Kasumi-1 (cell line): ENCODE measurements around the gene BRSK2.
"Not testable (repeated sequence)": the region's sequence is repeated elsewhere in the genome, so short reads cannot be mapped to it uniquely, and the experiment has no call there.

Experiments
- DNase-seq, 2 experiments: peaks; one replicate each; lab custom pipeline; 2025; lab: John Stamatoyannopoulos, UW

BRSK2 gene

GRCh38 chr11:1354125-1354938 is 35.4 kb upstream of the BRSK2 start:
- DNase-seq, result no peak

GRCh38 chr11:1356007-1356435 is 33.7 kb upstream of the BRSK2 start:
- no peak for DNase-seq

- no peak for DNase-seq
Measured at GRCh38 chr11:1356478-1356960, 33.2 kb upstream of the BRSK2 start.

- DNase-seq, result no peak
Measured at GRCh38 chr11:1358286-1358685, 31.4 kb upstream of the BRSK2 start.

- DNase-seq, result not testable (repeated sequence)
Measured at GRCh38 chr11:1358931-1359330, 30.8 kb upstream of the BRSK2 start.

- DNase-seq, result no peak
Measured at GRCh38 chr11:1359556-1359955, 30.2 kb upstream of the BRSK2 start.

GRCh38 chr11:1360181-1360834 is 29.4 kb upstream of the BRSK2 start:
- DNase-seq, result no peak

GRCh38 chr11:1360835-1361357 is 28.8 kb upstream of the BRSK2 start:
- DNase-seq, result no peak

- DNase-seq, result no peak
Measured at GRCh38 chr11:1361882-1362281, 27.9 kb upstream of the BRSK2 start.

GRCh38 chr11:1367721-1368120 is 22.0 kb upstream of the BRSK2 start:
- no peak for DNase-seq

GRCh38 chr11:1368216-1368615 is 21.5 kb upstream of the BRSK2 start:
- no peak for DNase-seq

GRCh38 chr11:1368966-1369365 is 20.8 kb upstream of the BRSK2 start:
- no peak for DNase-seq

GRCh38 chr11:1369371-1370005 is 20.2 kb upstream of the BRSK2 start:
- DNase-seq, result no peak

GRCh38 chr11:1370186-1371025 is 19.3 kb upstream of the BRSK2 start:
- DNase-seq, result no peak

- DNase-seq, result no peak
Measured at GRCh38 chr11:1371026-1371325, 18.8 kb upstream of the BRSK2 start.

GRCh38 chr11:1371377-1371776 is 18.4 kb upstream of the BRSK2 start:
- DNase-seq, result no peak

GRCh38 chr11:1371836-1372465 is 17.8 kb upstream of the BRSK2 start:
- no peak for DNase-seq

GRCh38 chr11:1372660-1373059 is 17.1 kb upstream of the BRSK2 start:
- no peak for DNase-seq

- DNase-seq, result no peak
Measured at GRCh38 chr11:1373536-1374214, 16.1 kb upstream of the BRSK2 start.

- no peak for DNase-seq
Measured at GRCh38 chr11:1375161-1375954, 14.4 kb upstream of the BRSK2 start.
